K562 (cell line): Measurements from ENCODE around the gene TBXAS1. TPM values are rescaled to one million over a fixed set of nuclear protein-coding genes. Genes with fewer than 3 reads are reported as not detected.

Experiments
- ADNP ChIP-seq: fragments of 200-800 bp; sonication (Bioruptor generic); IDR thresholded peaks from 2 replicates; pipeline ENCODE4 v1.6.1; 2016; ENCODE audit warnings: missing genetic modification characterization, missing compliant biosample characterization
- ASH1L ChIP-seq: fragments of 450-650 bp; IDR thresholded peaks from 2 replicates; pipeline ENCODE4 v1.6.1; 2018; ENCODE audit warnings: borderline replicate concordance, mild to moderate bottlenecking, low read depth; ENCODE audit not compliant: partially characterized antibody
- BRD4 ChIP-seq: fragments of 200-600 bp; sonication (generic); IDR thresholded peaks from 2 replicates; pipeline ENCODE4 v1.6.1; 2017; ENCODE audit warnings: inconsistent platforms
- CC2D1A ChIP-seq: fragments of 450-650 bp; IDR thresholded peaks from 2 replicates; pipeline ENCODE4 v1.6.1; 2017; ENCODE audit warnings: mild to moderate bottlenecking
- ETV5 ChIP-seq: sonication (generic); formaldehyde crosslinking; IDR thresholded peaks from 2 replicates; pipeline ENCODE4 v1.4.0; 2020; ENCODE audit warnings: low read depth, mild to moderate bottlenecking, missing genetic modification reagents
- FOXA3 ChIP-seq, 2 experiments: fragments of 450-650 bp in 1 of 2; sonication (generic) in 1 of 2; formaldehyde crosslinking; IDR thresholded peaks in 1 of 2; conservative IDR thresholded peaks in 1 of 2; 2 replicates each; pipeline versions ENCODE4 v1.4.0 to v1.8.0; 2020 to 2022; ENCODE audit warnings: mild to moderate bottlenecking in 2 of 2, missing genetic modification reagents in 1 of 2
- FOXK2 ChIP-seq, 2 experiments: fragments of 450-650 bp; IDR thresholded peaks in 1 of 2; conservative IDR thresholded peaks in 1 of 2; 2 replicates each; pipeline ENCODE4 v1.6.1; 2016; ENCODE audit warnings: low read depth in 2 of 2, mild to moderate bottlenecking in 1 of 2
- GATA2 ChIP-seq: sonication (generic); formaldehyde crosslinking; IDR thresholded peaks from 2 replicates; pipeline ENCODE4 v1.4.0; 2020; ENCODE audit warnings: mild to moderate bottlenecking, missing genetic modification reagents
- KDM1A ChIP-seq, 2 experiments: fragments of 450-650 bp; IDR thresholded peaks; 2 replicates each; pipeline ENCODE4 v1.6.1; 2016; ENCODE audit warnings: mild to moderate bottlenecking in 2 of 2
- RB1 ChIP-seq: fragments of 450-650 bp; IDR thresholded peaks from 2 replicates; pipeline ENCODE4 v1.6.1; 2017; ENCODE audit warnings: low read depth, mild to moderate bottlenecking
- RBM34 ChIP-seq: fragments of 200-400 bp; formaldehyde crosslinking; IDR thresholded peaks from 2 replicates; pipeline ENCODE4 v1.6.1; 2018; ENCODE audit warnings: low read length, borderline replicate concordance; ENCODE audit not compliant: insufficient read depth
- SETDB1 ChIP-seq: IDR thresholded peaks from one replicate; pipeline ENCODE4 v1.6.1; 2012; ENCODE audit warnings: low read length, control low read depth, inconsistent platforms
- SMC3 ChIP-seq: conservative IDR thresholded peaks from 2 replicates; pipeline ENCODE4 v1.6.1; 2011; ENCODE audit warnings: low read depth, low read length, improper control_type of control experiment; ENCODE audit not compliant: insufficient read depth
- YY1 ChIP-seq, 3 experiments: IDR thresholded peaks; 2 replicates each; pipeline ENCODE4 v1.6.1; 2011; ENCODE audit warnings: low read length in 2 of 3, mild to moderate bottlenecking in 2 of 3, moderate library complexity in 2 of 3, borderline replicate concordance in 1 of 3, control low read depth in 1 of 3, low read depth in 1 of 3; ENCODE audit not compliant: insufficient read depth in 3 of 3, insufficient replicate concordance in 2 of 3, control insufficient read depth in 1 of 3, insufficient read length in 1 of 3; ENCODE audit errors: extremely low read depth in 1 of 3
- polyA plus RNA-seq, 8 experiments: library from polyadenylated mRNA; depleted of rRNA in 4 of 8; stranded (reverse) in 5 of 8; unstranded in 3 of 8; fragments of >200 nt; fragmentation: Nextera tagmentation in 2 of 8; fragmentation: Illumina TruSeq in 1 of 8; extraction: Ambion mirVana in 2 of 8; extraction: Trizol in 1 of 8; gene quantifications; 2 replicates each; pipeline versions ENCODE4 v1.2.1 to v1.2.3, GENCODE V29; 2011 to 2014; ENCODE audit warnings: inconsistent platforms in 1 of 8, missing spikeins in 1 of 8
- total RNA-seq, 7 experiments: library from RNA; depleted of rRNA in 6 of 7; stranded (reverse); fragments of >200 nt in 6 of 7; fragmentation: Illumina TruSeq in 2 of 7; extraction: Trizol in 2 of 7; gene quantifications; 2 replicates each; pipeline versions ENCODE4 v1.2.1 to v1.2.3, GENCODE V29; 2011 to 2021; ENCODE audit warnings: low replicate concordance in 1 of 7
- TF ChIP-seq, protein P1 (sequence below): fragments of 450-650 bp; formaldehyde crosslinking; IDR thresholded peaks from 2 replicates; pipeline ENCODE4 v1.4.0; 2020; ENCODE audit warnings: mild to moderate bottlenecking, mixed read lengths
- TF ChIP-seq, protein P2 (sequence below): fragments of 450-650 bp; IDR thresholded peaks from 2 replicates; pipeline ENCODE4 v1.7.0; 2016; ENCODE audit warnings: borderline replicate concordance
- TF ChIP-seq, protein P3 (sequence below): fragments of 450-650 bp; conservative IDR thresholded peaks from 2 replicates; pipeline ENCODE4 v1.6.1; 2016; ENCODE audit warnings: missing genetic modification characterization, low read depth, mild to moderate bottlenecking, control low read depth, missing compliant biosample characterization
- TF ChIP-seq, protein P4 (sequence below): fragments of 250-450 bp; sonication (Bioruptor Pico); IDR thresholded peaks from 2 replicates; pipeline ENCODE4 v1.4.0; 2020; ENCODE audit warnings: mild to moderate bottlenecking, moderate library complexity

The TBXAS1 gene
- total and polyA plus RNA-seq, 9 of the 15 experiments (the other 6 are each of a cell fraction or from before 2014, with no cell fraction given), result 1.1 to 8.3 (median 1.9) TPM

DNA sequence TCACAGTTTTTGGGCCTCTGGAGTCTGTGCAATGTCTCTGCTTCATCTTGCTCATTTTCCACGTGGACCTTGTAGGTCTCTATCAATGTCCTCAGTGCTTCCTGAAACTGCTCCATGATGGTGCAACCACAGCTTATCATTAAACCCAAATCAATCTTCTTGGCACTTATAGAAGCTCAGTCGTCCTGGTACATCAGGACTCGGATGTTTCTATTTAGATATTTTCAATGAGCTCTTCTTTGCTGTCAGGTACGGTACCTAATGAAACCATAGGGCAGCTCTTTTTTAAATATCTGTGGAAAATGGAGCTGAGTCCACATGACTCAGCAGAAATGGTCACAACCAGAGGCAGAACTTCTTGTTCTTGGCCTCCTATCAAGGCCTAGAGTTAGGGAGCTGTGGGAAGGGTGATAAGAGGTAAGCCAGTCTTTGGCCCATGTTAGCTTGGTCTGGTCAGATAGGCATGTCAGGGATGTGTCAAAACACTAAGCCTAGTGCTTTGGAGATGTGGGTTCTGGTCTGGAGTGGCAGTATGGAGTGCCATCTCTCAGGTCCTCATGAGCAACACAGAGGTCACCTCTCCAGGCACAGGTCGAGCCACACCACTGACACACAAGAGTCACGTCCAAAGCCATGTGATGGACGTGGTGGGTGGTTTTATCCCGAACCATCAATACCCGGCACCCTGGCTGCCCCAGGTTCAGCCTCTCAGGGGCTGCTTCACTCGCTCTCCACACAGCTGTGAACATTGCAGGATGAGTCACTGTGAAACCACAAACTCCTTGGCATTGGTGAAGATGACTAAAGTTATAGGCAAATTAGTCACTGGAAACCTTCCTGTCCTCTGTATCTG lies 87.0 kb downstream of the TBXAS1 start (continued):
- TF ChIP-seq FOXA3 (CRISPR knock-in tag; conservative IDR thresholded peaks at IDR 0.05 in 1 of 2, IDR thresholded peaks at IDR 0.05 in 1 of 2) (peak; percentile 3 to 67; a peak in 3 of 4 replicates), RB1 (peak; percentile 54), CC2D1A (peak; percentile 89; the same call in 1 of the 2 replicates), BRD4 (no peak; the same call in 1 of the 2 replicates), FOXK2 (conservative IDR thresholded peaks at IDR 0.05 in 1 of 2, IDR thresholded peaks at IDR 0.05 in 1 of 2; ENCODE audit: low read depth in 2 of 2) (peak; percentile 49 to 59; a peak in 3 of 4 replicates), ETV5 (CRISPR knock-in tag) (peak; percentile 64; the same call in 1 of the 2 replicates), ASH1L (peak; percentile 51), YY1 (IDR thresholded peaks at IDR 0.05; ENCODE audit: borderline replicate concordance in 1 of 3, control insufficient read depth in 1 of 3, extremely low read depth in 1 of 3, insufficient read depth in 3 of 3, insufficient read length in 1 of 3, insufficient replicate concordance in 2 of 3, low read depth in 1 of 3, low read length in 2 of 3) (peak in 1 of 3 experiments; percentile 76), SETDB1 (peak; percentile 67), RBM34 (no peak), KDM1A (IDR thresholded peaks at IDR 0.05) (peak; percentile 88 to 90), GATA2 (CRISPR knock-in tag) (peak; percentile 96), SMC3 (no peak), ADNP (tag) (peak; percentile 87)
- TF ChIP-seq, protein P1, sequence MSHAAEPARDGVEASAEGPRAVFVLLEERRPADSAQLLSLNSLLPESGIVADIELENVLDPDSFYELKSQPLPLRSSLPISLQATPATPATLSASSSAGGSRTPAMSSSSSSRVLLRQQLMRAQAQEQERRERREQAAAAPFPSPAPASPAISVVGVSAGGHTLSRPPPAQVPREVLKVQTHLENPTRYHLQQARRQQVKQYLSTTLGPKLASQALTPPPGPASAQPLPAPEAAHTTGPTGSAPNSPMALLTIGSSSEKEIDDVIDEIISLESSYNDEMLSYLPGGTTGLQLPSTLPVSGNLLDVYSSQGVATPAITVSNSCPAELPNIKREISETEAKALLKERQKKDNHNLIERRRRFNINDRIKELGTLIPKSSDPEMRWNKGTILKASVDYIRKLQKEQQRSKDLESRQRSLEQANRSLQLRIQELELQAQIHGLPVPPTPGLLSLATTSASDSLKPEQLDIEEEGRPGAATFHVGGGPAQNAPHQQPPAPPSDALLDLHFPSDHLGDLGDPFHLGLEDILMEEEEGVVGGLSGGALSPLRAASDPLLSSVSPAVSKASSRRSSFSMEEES (CRISPR knock-in tag), result no peak
- TF ChIP-seq, protein P2, sequence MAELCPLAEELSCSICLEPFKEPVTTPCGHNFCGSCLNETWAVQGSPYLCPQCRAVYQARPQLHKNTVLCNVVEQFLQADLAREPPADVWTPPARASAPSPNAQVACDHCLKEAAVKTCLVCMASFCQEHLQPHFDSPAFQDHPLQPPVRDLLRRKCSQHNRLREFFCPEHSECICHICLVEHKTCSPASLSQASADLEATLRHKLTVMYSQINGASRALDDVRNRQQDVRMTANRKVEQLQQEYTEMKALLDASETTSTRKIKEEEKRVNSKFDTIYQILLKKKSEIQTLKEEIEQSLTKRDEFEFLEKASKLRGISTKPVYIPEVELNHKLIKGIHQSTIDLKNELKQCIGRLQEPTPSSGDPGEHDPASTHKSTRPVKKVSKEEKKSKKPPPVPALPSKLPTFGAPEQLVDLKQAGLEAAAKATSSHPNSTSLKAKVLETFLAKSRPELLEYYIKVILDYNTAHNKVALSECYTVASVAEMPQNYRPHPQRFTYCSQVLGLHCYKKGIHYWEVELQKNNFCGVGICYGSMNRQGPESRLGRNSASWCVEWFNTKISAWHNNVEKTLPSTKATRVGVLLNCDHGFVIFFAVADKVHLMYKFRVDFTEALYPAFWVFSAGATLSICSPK, result no peak
- TF ChIP-seq, protein P3, sequence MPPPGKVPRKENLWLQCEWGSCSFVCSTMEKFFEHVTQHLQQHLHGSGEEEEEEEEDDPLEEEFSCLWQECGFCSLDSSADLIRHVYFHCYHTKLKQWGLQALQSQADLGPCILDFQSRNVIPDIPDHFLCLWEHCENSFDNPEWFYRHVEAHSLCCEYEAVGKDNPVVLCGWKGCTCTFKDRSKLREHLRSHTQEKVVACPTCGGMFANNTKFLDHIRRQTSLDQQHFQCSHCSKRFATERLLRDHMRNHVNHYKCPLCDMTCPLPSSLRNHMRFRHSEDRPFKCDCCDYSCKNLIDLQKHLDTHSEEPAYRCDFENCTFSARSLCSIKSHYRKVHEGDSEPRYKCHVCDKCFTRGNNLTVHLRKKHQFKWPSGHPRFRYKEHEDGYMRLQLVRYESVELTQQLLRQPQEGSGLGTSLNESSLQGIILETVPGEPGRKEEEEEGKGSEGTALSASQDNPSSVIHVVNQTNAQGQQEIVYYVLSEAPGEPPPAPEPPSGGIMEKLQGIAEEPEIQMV (tag), result peak; percentile 48
- TF ChIP-seq, protein P4, sequence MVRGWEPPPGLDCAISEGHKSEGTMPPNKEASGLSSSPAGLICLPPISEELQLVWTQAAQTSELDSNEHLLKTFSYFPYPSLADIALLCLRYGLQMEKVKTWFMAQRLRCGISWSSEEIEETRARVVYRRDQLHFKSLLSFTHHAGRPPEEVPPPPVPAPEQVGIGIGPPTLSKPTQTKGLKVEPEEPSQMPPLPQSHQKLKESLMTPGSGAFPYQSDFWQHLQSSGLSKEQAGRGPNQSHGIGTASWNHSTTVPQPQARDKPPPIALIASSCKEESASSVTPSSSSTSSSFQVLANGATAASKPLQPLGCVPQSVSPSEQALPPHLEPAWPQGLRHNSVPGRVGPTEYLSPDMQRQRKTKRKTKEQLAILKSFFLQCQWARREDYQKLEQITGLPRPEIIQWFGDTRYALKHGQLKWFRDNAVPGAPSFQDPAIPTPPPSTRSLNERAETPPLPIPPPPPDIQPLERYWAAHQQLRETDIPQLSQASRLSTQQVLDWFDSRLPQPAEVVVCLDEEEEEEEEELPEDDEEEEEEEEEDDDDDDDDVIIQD (CRISPR knock-in tag), result no peak
